ENCODE data around the gene IMPDH1.

Gene IMPDH1

DNA sequence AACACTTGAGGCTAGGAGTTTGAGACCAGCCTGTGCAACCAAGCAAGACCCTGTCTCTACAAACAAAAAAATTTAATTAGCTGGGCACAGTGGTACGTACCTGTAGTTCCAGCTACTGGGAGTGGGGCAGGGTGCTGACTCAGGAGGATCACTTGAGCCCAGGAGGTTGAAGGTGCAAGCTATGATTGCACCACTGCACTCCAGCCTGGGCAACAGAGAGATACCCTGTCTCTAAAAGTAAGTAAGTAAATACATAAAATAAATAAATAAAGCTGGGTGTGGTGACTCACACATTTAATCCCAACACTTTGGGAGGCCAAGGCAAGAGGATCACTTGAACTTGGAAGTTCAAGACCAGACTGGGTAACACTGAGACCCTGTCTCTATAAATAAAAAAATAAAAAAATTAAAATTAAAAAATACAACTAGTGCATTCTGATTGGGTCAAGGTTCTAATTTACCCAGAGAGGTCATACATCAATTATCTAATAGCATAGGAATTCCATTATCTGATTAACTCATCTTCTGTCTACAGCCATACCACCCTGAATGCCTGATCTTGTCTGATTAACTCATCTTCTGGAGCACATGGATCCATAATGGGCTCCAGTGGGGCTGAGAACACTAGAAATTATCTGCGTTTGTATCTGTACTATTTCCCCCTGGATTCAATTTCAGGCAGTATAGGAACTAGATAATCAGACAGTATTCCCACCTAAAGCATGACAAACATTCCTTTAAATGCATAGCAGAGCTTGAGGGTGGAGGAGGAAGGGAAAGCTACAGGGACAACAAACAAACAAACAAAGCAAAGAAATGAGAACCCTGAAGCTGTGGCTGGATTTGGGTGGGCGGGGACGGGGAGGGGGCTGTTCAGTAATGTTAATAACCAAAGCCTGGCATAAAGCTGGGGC, 24.9 kb upstream of the IMPDH1 start:
- H3K36me3 ChIP-seq (ENCODE audit: control insufficient read depth in 4 of 4, insufficient read depth in 4 of 4, low read length in 3 of 4): no peaks in the 10 kb centered on the region
- H3K27ac ChIP-seq (ENCODE audit: insufficient read depth in 1 of 2, low read depth in 1 of 2, low read length in 2 of 2, poor library complexity in 1 of 2, severe bottlenecking in 2 of 2): no peak overlapping the region
- 100% methylated on average over 2 of the region's 4 CpGs for WGBS (ENCODE audit: insufficient coverage)
- POLR2A ChIA-PET: no interaction called here
- H3K27me3 ChIP-seq (replicated peaks in 2 of 5; ENCODE audit: control insufficient read depth in 4 of 5, insufficient read depth in 5 of 5, low read length in 4 of 5): no peaks in the 10 kb centered on the region
- no peak for DNase-seq
- peaks cover 0 to 9% (median 5%) of the 10 kb centered on the region in 4 experiments for H3K4me1 ChIP-seq (ENCODE audit: control extremely low read depth in 1 of 4, control insufficient read depth in 4 of 4, insufficient read depth in 4 of 4, low read length in 3 of 4)
- no peaks in the 10 kb centered on the region for H3K9me3 ChIP-seq (ENCODE audit: control extremely low read depth in 1 of 5, control insufficient read depth in 4 of 5, insufficient read depth in 2 of 5, low read depth in 1 of 5, low read length in 4 of 5)
- CTCF ChIA-PET: interaction anchor here (1.2 to 67.2 kb wide), 7 partner anchors 9 to 49 kb away, joined by 3 to 1829 read pairs (median 6); partner anchors contain the start of genes IMPDH1 and PRRT4
- H3K4me3 ChIP-seq (ENCODE audit: control insufficient read depth in 1 of 7, extremely low read depth in 1 of 7, insufficient read depth in 4 of 7, low read depth in 2 of 7, low read length in 6 of 7): no peak overlapping the region

DNA sequence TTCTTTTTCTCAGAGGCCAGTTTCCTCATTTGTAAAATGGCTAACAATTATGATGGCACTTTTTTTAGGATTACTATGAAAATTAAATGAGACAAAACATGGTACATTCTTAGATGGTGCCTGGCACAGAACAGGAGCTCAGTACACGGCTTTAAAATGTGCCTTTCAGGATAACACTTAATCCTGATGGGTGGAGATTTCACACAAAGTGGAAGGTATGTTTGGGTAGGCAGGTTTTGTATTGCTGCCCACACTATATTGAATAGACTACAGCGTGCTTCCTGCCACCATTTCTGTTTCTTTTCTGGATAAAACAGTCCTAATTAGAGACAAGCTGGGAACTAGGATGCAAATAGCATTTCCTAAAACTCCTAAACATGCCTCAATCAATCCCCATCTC, 22.0 kb upstream of the IMPDH1 start:
- POLR2A ChIA-PET: interaction anchor here (0.6 kb wide), 1 partner anchor 240 kb away, joined by 3 read pairs; no protein-coding TSS in a partner anchor

DNA sequence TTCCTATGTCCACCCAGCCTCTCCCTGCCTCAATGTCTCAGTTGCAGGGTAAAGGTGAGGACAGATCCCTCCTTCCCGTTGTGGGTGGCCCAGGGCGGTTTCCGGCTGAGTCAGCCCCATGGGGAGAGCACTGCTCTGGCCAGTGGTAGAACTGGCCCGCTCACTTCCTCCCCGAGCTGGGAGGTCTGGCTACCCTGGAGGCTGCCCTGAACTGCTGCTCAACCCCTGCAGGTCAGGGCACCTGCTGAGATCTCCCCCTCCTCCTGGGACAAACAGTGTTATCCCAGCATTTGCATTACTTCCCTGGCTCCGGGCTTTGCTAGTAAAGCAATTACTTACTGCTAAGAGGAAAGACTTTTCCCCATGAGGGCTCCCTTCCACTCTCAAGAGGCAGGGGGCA, 21.4 kb upstream of the IMPDH1 start:
- WGBS (ENCODE audit: insufficient coverage): 83% methylated on average over 6 of the region's 6 CpGs
- no peaks in the 10 kb centered on the region for H3K9me3 ChIP-seq (ENCODE audit: control extremely low read depth in 1 of 5, control insufficient read depth in 4 of 5, insufficient read depth in 2 of 5, low read depth in 1 of 5, low read length in 4 of 5)
- H3K4me3 ChIP-seq (ENCODE audit: control insufficient read depth in 1 of 7, extremely low read depth in 1 of 7, insufficient read depth in 4 of 7, low read depth in 2 of 7, low read length in 6 of 7): no peak overlapping the region
- H3K27ac ChIP-seq (ENCODE audit: insufficient read depth in 1 of 2, low read depth in 1 of 2, low read length in 2 of 2, poor library complexity in 1 of 2, severe bottlenecking in 2 of 2): no peak overlapping the region
- no peaks in the 10 kb centered on the region for H3K4me1 ChIP-seq (ENCODE audit: control extremely low read depth in 1 of 4, control insufficient read depth in 4 of 4, insufficient read depth in 4 of 4, low read length in 3 of 4)
- no peaks in the 10 kb centered on the region for H3K36me3 ChIP-seq (ENCODE audit: control insufficient read depth in 4 of 4, insufficient read depth in 4 of 4, low read length in 3 of 4)
- DNase-seq: no peak
- ChIA-PET CTCF (interaction anchor here (1.4 to 67.2 kb wide), 8 partner anchors 9 to 84 kb away, joined by 3 to 1829 read pairs (median 32); partner anchors contain the start of genes HILPDA, IMPDH1, PRRT4 and RBM28), POLR2A (no interaction called here)
- no peaks in the 10 kb centered on the region for H3K27me3 ChIP-seq (replicated peaks in 2 of 5; ENCODE audit: control insufficient read depth in 4 of 5, insufficient read depth in 5 of 5, low read length in 4 of 5)

More for the DNA sequence above, 22.0 kb upstream of the IMPDH1 start:
- H3K27me3 ChIP-seq (replicated peaks in 2 of 5; ENCODE audit: control insufficient read depth in 4 of 5, insufficient read depth in 5 of 5, low read length in 4 of 5): no peaks in the 10 kb centered on the region
- H3K9me3 ChIP-seq (ENCODE audit: control extremely low read depth in 1 of 5, control insufficient read depth in 4 of 5, insufficient read depth in 2 of 5, low read depth in 1 of 5, low read length in 4 of 5): no peaks in the 10 kb centered on the region
- WGBS (ENCODE audit: insufficient coverage): 100% methylated on average over 1 of the region's 2 CpGs
- DNase-seq: no peak
- no peak overlapping the region for H3K4me3 ChIP-seq (ENCODE audit: control insufficient read depth in 1 of 7, extremely low read depth in 1 of 7, insufficient read depth in 4 of 7, low read depth in 2 of 7, low read length in 6 of 7)
- no peaks in the 10 kb centered on the region for H3K36me3 ChIP-seq (ENCODE audit: control insufficient read depth in 4 of 4, insufficient read depth in 4 of 4, low read length in 3 of 4)
- no peaks in the 10 kb centered on the region for H3K4me1 ChIP-seq (ENCODE audit: control extremely low read depth in 1 of 4, control insufficient read depth in 4 of 4, insufficient read depth in 4 of 4, low read length in 3 of 4)
- CTCF ChIA-PET: interaction anchor here (0.9 to 67.2 kb wide), 9 partner anchors 8 to 87 kb away, joined by 3 to 1829 read pairs (median 4); partner anchors contain the start of genes HILPDA, IMPDH1 and PRRT4
- no peak overlapping the region for H3K27ac ChIP-seq (ENCODE audit: insufficient read depth in 1 of 2, low read depth in 1 of 2, low read length in 2 of 2, poor library complexity in 1 of 2, severe bottlenecking in 2 of 2)

DNA sequence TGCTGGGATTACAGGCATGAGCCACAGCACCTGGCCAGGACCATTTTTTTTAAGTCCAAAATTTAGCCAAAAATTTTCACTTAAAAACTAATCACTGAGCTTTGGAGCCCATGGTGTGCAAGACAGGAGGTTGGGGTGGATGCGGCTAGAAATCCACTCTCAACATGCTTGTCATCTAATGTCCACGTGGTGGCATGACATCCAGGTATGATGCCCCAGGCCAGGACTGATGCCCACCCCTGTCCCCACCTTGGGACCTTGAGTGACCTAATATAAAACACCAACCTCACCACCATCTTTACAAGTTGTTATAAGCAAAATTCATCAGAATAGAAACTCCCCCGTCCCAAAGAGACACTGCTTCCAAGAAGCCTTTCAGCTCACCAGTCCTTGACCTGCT, 20.4 kb upstream of the IMPDH1 start:
- no peak overlapping the region for H3K4me3 ChIP-seq (ENCODE audit: control insufficient read depth in 1 of 7, extremely low read depth in 1 of 7, insufficient read depth in 4 of 7, low read depth in 2 of 7, low read length in 6 of 7)
- H3K9me3 ChIP-seq (ENCODE audit: control extremely low read depth in 1 of 5, control insufficient read depth in 4 of 5, insufficient read depth in 2 of 5, low read depth in 1 of 5, low read length in 4 of 5): no peaks in the 10 kb centered on the region
- ChIA-PET POLR2A (no interaction called here), CTCF (interaction anchor here (1.4 to 67.2 kb wide), 9 partner anchors 10 to 83 kb away, joined by 3 to 1829 read pairs (median 33); partner anchors contain the start of genes HILPDA, IMPDH1, PRRT4 and RBM28)
- H3K4me1 ChIP-seq (ENCODE audit: control extremely low read depth in 1 of 4, control insufficient read depth in 4 of 4, insufficient read depth in 4 of 4, low read length in 3 of 4): no peaks in the 10 kb centered on the region
- no peak overlapping the region for H3K27ac ChIP-seq (ENCODE audit: insufficient read depth in 1 of 2, low read depth in 1 of 2, low read length in 2 of 2, poor library complexity in 1 of 2, severe bottlenecking in 2 of 2)
- no peaks in the 10 kb centered on the region for H3K36me3 ChIP-seq (ENCODE audit: control insufficient read depth in 4 of 4, insufficient read depth in 4 of 4, low read length in 3 of 4)
- DNase-seq: no peak
- no peaks in the 10 kb centered on the region for H3K27me3 ChIP-seq (replicated peaks in 2 of 5; ENCODE audit: control insufficient read depth in 4 of 5, insufficient read depth in 5 of 5, low read length in 4 of 5)
- 81% methylated on average over 2 of the region's 3 CpGs for WGBS (ENCODE audit: insufficient coverage)

DNA sequence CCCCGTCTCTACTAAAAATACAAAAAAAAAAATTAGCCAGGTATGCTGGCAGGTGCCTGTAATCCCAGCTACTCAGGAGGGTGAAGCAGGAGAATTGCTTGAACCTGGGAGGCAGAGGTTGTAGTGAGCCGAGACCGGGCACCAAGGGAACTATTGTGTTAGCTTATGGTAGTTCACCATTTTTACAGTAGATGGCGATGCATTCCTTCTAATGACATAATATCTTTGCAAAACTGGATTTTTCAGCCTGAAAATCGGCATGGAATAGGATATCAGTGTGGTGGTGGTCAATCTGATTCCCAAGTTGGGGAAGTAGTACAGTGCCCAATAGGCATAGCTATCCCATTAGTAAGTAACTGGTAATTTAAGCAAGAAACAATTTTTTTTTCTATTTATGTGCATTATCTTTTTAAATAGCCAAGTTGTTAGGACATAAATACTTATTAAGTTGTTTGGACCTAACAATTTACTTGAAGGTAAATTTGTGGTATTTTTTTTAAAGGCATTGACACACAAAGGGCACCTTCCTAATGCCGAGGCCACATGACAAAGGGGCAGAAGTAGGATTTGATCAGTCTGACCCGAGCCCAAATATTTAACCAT, 17.6 kb upstream of the IMPDH1 start:
- Histone ChIP-seq H3K27ac (ENCODE audit: insufficient read depth in 1 of 2, low read depth in 1 of 2, low read length in 2 of 2, poor library complexity in 1 of 2, severe bottlenecking in 2 of 2) (no peak overlapping the region), H3K9me3 (ENCODE audit: control extremely low read depth in 1 of 5, control insufficient read depth in 4 of 5, insufficient read depth in 2 of 5, low read depth in 1 of 5, low read length in 4 of 5) (no peaks in the 10 kb centered on the region), H3K27me3 (replicated peaks in 2 of 5; ENCODE audit: control insufficient read depth in 4 of 5, insufficient read depth in 5 of 5, low read length in 4 of 5) (no peaks in the 10 kb centered on the region), H3K36me3 (ENCODE audit: control insufficient read depth in 4 of 4, insufficient read depth in 4 of 4, low read length in 3 of 4) (no peaks in the 10 kb centered on the region), H3K4me1 (ENCODE audit: control extremely low read depth in 1 of 4, control insufficient read depth in 4 of 4, insufficient read depth in 4 of 4, low read length in 3 of 4) (peaks cover 0 to 10% (median 0%) of the 10 kb centered on the region in 4 experiments), H3K4me3 (ENCODE audit: control insufficient read depth in 1 of 7, extremely low read depth in 1 of 7, insufficient read depth in 4 of 7, low read depth in 2 of 7, low read length in 6 of 7) (no peak overlapping the region)
- ChIA-PET POLR2A (interaction anchor here (1.0 kb wide), 1 partner anchor 80 kb away, joined by 3 read pairs; no protein-coding TSS in a partner anchor), CTCF (interaction anchor here (0.7 to 67.2 kb wide), 19 partner anchors 9 to 720 kb away, joined by 3 to 1829 read pairs (median 7); partner anchors contain the start of genes HILPDA, IMPDH1, PRRT4 and RBM28)
- 31% methylated on average over 6 of the region's 7 CpGs for WGBS (ENCODE audit: insufficient coverage)
- DNase-seq: peak; percentile 53 to 76 (median 67)

GRCh38 chr7:128425850-128426249, 16.1 kb upstream of the IMPDH1 start:
- H3K4me1 ChIP-seq (ENCODE audit: control extremely low read depth in 1 of 4, control insufficient read depth in 4 of 4, insufficient read depth in 4 of 4, low read length in 3 of 4): peaks cover 0 to 10% (median 0%) of the 10 kb centered on the region in 4 experiments
- H3K27me3 ChIP-seq (replicated peaks in 2 of 5; ENCODE audit: control insufficient read depth in 4 of 5, insufficient read depth in 5 of 5, low read length in 4 of 5): no peaks in the 10 kb centered on the region
- ChIA-PET POLR2A (interaction anchor here (1.7 kb wide), 1 partner anchor 34 kb away, joined by 4 read pairs; no protein-coding TSS in a partner anchor), CTCF (interaction anchor here (0.8 to 67.2 kb wide), 10 partner anchors 10 to 159 kb away, joined by 3 to 1829 read pairs (median 48); partner anchors contain the start of genes HILPDA, IMPDH1, PRRT4 and RBM28)
- H3K4me3 ChIP-seq (ENCODE audit: control insufficient read depth in 1 of 7, extremely low read depth in 1 of 7, insufficient read depth in 4 of 7, low read depth in 2 of 7, low read length in 6 of 7): no peak overlapping the region
- peak; percentile 64 to 80 (median 66) for DNase-seq
- no peaks in the 10 kb centered on the region for H3K9me3 ChIP-seq (ENCODE audit: control extremely low read depth in 1 of 5, control insufficient read depth in 4 of 5, insufficient read depth in 2 of 5, low read depth in 1 of 5, low read length in 4 of 5)
- H3K36me3 ChIP-seq (ENCODE audit: control insufficient read depth in 4 of 4, insufficient read depth in 4 of 4, low read length in 3 of 4): no peaks in the 10 kb centered on the region
- 60% methylated on average over 3 of the region's 4 CpGs for WGBS (ENCODE audit: insufficient coverage)
- H3K27ac ChIP-seq (ENCODE audit: insufficient read depth in 1 of 2, low read depth in 1 of 2, low read length in 2 of 2, poor library complexity in 1 of 2, severe bottlenecking in 2 of 2): no peak overlapping the region
